ENCODE measurements around the gene CARD8. TPM values are rescaled to one million over a fixed set of nuclear protein-coding genes. Genes with fewer than 3 reads are reported as not detected.

The CARD8 gene
- total and polyA plus RNA-seq, 2 experiments from 2014 or later = 16.6 to 17.1 TPM

GRCh38 chr19:48169578-48169938 is 86.2 kb downstream of the CARD8 start:
- H3K36me3 Mint-ChIP-seq (ENCODE audit: low read depth) = peaks cover 33% of the 10 kb centered on the region
- peak overlapping the region; percentile 95 for H3K4me3 Mint-ChIP-seq
- H3K4me1 Mint-ChIP-seq = peaks cover 17% of the 10 kb centered on the region
- Histone ChIP-seq H3K4me1 (ENCODE audit: insufficient read depth) (peaks cover 8% of the 10 kb centered on the region), H4K20me1 (replicated peaks; ENCODE audit: insufficient read depth) (peaks cover 20% of the 10 kb centered on the region), H2AFZ (no peak overlapping the region), H3K27ac (ENCODE audit: low read depth) (no peak overlapping the region), H3K9me2 (ENCODE audit: insufficient read depth) (no peaks in the 10 kb centered on the region), H3K4me2 (peak overlapping the region; percentile 98), H3K4me3 (peak overlapping the region; percentile 92), H3K27me3 (ENCODE audit: insufficient read depth) (no peaks in the 10 kb centered on the region), H3K36me3 (ENCODE audit: insufficient read depth) (peaks cover 21% of the 10 kb centered on the region), H3K79me2 (replicated peaks; ENCODE audit: insufficient read depth) (peaks cover 59% of the 10 kb centered on the region), H3F3A (replicated peaks; ENCODE audit: low read depth) (no peaks in the 10 kb centered on the region)
- no peaks in the 10 kb centered on the region; the same call in 1 of the 3 replicates for H3K9me3 Mint-ChIP-seq
- H3K27me3 Mint-ChIP-seq (ENCODE audit: insufficient read depth, low read depth, poor library complexity) = peaks cover 8% of the 10 kb centered on the region
- peak overlapping the region; percentile 97 for H3K27ac Mint-ChIP-seq
- TF ChIP-seq STAT1 (IDR thresholded peaks at IDR 0.05; ENCODE audit: unreplicated experiment) (no peak), CREB1 (CRISPR knock-in tag; IDR thresholded peaks at IDR 0.05; ENCODE audit: low read depth) (no peak), POLR2AphosphoS5 (IDR thresholded peaks at IDR 0.05; ENCODE audit: low read depth) (no peak), CTCF (conservative IDR thresholded peaks at IDR 0.05; ENCODE audit: low read depth in 2 of 2) (no peak), EZH2 (IDR thresholded peaks at IDR 0.05; ENCODE audit: low read depth, unreplicated experiment) (no peak), JUNB (IDR thresholded peaks at IDR 0.05; ENCODE audit: unreplicated experiment) (no peak), NANOG (IDR thresholded peaks at IDR 0.05; ENCODE audit: borderline replicate concordance) (no peak), ZNF331 (CRISPR knock-in tag; IDR thresholded peaks at IDR 0.05; ENCODE audit: low read depth) (no peak), ZNF114 (CRISPR knock-in tag; IDR thresholded peaks at IDR 0.05) (no peak), EZH2phosphoT487 (IDR thresholded peaks at IDR 0.05; ENCODE audit: unreplicated experiment) (no peak)
- TF ChIP-seq, protein P1, sequence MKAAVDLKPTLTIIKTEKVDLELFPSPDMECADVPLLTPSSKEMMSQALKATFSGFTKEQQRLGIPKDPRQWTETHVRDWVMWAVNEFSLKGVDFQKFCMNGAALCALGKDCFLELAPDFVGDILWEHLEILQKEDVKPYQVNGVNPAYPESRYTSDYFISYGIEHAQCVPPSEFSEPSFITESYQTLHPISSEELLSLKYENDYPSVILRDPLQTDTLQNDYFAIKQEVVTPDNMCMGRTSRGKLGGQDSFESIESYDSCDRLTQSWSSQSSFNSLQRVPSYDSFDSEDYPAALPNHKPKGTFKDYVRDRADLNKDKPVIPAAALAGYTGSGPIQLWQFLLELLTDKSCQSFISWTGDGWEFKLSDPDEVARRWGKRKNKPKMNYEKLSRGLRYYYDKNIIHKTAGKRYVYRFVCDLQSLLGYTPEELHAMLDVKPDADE (IDR thresholded peaks at IDR 0.05) = no peak
- TF ChIP-seq, protein P2, sequence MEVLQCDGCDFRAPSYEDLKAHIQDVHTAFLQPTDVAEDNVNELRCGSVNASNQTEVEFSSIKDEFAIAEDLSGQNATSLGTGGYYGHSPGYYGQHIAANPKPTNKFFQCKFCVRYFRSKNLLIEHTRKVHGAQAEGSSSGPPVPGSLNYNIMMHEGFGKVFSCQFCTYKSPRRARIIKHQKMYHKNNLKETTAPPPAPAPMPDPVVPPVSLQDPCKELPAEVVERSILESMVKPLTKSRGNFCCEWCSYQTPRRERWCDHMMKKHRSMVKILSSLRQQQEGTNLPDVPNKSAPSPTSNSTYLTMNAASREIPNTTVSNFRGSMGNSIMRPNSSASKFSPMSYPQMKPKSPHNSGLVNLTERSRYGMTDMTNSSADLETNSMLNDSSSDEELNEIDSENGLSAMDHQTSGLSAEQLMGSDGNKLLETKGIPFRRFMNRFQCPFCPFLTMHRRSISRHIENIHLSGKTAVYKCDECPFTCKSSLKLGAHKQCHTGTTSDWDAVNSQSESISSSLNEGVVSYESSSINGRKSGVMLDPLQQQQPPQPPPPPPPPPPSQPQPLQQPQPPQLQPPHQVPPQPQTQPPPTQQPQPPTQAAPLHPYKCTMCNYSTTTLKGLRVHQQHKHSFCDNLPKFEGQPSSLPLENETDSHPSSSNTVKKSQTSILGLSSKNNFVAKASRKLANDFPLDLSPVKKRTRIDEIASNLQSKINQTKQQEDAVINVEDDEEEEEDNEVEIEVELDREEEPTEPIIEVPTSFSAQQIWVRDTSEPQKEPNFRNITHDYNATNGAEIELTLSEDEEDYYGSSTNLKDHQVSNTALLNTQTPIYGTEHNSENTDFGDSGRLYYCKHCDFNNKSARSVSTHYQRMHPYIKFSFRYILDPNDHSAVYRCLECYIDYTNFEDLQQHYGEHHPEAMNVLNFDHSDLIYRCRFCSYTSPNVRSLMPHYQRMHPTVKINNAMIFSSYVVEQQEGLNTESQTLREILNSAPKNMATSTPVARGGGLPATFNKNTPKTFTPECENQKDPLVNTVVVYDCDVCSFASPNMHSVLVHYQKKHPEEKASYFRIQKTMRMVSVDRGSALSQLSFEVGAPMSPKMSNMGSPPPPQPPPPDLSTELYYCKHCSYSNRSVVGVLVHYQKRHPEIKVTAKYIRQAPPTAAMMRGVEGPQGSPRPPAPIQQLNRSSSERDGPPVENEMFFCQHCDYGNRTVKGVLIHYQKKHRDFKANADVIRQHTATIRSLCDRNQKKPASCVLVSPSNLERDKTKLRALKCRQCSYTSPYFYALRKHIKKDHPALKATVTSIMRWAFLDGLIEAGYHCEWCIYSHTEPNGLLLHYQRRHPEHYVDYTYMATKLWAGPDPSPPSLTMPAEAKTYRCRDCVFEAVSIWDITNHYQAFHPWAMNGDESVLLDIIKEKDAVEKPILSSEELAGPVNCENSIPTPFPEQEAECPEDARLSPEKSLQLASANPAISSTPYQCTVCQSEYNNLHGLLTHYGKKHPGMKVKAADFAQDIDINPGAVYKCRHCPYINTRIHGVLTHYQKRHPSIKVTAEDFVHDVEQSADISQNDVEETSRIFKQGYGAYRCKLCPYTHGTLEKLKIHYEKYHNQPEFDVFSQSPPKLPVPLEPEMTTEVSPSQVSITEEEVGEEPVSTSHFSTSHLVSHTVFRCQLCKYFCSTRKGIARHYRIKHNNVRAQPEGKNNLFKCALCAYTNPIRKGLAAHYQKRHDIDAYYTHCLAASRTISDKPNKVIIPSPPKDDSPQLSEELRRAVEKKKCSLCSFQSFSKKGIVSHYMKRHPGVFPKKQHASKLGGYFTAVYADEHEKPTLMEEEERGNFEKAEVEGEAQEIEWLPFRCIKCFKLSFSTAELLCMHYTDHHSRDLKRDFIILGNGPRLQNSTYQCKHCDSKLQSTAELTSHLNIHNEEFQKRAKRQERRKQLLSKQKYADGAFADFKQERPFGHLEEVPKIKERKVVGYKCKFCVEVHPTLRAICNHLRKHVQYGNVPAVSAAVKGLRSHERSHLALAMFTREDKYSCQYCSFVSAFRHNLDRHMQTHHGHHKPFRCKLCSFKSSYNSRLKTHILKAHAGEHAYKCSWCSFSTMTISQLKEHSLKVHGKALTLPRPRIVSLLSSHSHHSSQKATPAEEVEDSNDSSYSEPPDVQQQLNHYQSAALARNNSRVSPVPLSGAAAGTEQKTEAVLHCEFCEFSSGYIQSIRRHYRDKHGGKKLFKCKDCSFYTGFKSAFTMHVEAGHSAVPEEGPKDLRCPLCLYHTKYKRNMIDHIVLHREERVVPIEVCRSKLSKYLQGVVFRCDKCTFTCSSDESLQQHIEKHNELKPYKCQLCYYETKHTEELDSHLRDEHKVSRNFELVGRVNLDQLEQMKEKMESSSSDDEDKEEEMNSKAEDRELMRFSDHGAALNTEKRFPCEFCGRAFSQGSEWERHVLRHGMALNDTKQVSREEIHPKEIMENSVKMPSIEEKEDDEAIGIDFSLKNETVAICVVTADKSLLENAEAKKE (CRISPR knock-in tag; IDR thresholded peaks at IDR 0.05) = no peak
- TF ChIP-seq, protein P3, sequence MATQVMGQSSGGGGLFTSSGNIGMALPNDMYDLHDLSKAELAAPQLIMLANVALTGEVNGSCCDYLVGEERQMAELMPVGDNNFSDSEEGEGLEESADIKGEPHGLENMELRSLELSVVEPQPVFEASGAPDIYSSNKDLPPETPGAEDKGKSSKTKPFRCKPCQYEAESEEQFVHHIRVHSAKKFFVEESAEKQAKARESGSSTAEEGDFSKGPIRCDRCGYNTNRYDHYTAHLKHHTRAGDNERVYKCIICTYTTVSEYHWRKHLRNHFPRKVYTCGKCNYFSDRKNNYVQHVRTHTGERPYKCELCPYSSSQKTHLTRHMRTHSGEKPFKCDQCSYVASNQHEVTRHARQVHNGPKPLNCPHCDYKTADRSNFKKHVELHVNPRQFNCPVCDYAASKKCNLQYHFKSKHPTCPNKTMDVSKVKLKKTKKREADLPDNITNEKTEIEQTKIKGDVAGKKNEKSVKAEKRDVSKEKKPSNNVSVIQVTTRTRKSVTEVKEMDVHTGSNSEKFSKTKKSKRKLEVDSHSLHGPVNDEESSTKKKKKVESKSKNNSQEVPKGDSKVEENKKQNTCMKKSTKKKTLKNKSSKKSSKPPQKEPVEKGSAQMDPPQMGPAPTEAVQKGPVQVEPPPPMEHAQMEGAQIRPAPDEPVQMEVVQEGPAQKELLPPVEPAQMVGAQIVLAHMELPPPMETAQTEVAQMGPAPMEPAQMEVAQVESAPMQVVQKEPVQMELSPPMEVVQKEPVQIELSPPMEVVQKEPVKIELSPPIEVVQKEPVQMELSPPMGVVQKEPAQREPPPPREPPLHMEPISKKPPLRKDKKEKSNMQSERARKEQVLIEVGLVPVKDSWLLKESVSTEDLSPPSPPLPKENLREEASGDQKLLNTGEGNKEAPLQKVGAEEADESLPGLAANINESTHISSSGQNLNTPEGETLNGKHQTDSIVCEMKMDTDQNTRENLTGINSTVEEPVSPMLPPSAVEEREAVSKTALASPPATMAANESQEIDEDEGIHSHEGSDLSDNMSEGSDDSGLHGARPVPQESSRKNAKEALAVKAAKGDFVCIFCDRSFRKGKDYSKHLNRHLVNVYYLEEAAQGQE (IDR thresholded peaks at IDR 0.05; ENCODE audit: unreplicated experiment) = no peak
- DNase-seq (ENCODE audit: low spot score) (peak; percentile 98), ATAC-seq (peak; percentile 61)

Data from GM23338 (cell line).